ENCODE results near the gene SND1.

Gene SND1

GRCh38 chr7:127913686-127914085 is 261.7 kb downstream of the SND1 start:
- no peak for DNase-seq

- no peak for DNase-seq
Measured at GRCh38 chr7:127914693-127915092, 262.7 kb downstream of the SND1 start.

DNA sequence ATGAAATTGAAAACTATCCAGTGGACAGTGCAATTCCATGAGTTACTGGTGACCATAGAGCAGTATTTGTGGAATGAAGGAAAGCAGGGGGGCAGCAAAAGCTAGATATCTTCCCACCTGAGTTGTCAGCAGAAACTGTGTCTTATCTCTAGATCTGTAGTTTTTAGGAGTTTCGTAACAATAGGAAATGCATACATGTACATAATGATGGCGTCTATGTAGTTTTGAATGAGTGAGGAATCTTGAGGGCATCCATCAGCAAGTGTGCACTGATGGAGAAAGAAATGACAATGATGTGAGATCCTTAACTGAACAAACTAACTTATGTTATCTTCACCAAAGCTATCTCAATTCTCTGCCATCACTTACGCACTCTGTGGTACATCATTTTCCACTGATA is 264.7 kb downstream of the SND1 start:
- DNase-seq = no peak

DNA sequence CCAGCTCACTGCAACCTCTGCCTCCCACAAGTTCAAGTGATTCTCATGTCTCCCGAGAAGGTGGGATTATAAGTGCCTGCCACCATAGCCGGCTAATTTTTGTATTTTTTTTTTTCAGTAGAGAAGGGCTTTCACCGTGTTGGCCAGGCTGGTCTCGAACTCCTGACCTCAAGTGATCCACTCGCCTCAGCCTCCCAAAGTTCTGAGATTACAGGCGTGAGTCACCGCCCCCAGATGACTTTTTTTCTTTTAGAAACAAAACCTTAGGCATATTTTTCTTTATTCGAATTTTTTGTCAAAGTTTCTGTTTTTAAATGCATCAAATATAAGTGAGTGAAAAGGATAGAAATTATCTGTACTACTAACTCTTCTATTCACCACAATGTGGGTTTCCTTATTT is 266.1 kb downstream of the SND1 start:
- DNase-seq = no peak

DNA sequence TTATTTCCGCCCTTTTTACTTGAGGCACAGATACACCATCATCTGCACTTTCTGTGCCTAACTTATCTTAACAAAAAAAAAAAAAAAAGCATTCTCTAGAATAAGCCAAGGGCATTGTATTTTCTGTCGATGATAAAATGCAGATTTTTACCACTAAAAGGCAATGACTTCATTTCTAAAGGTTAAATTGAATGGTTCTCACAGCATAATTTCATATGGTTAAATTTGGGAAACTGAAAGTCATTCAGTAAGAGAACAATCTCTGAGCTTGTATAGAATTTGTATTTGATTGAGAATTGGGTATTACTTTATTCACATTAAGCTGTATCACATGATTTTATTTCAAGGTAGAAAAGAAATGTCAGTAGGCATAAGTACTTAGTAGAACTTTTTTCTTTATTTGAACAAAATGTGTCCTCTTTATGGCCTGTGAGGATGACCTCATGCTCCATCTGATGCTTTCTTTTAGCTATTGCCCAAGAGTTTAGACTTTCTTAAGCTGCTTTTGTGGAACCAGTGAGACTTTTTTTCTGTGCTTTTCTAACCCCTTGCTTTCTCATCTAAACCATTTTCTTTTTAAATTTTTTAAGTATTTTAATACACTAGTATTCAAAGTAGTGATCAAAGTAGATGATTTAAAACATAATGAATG is 268.9 kb downstream of the SND1 start:
- peak; percentile 56 to 76 (median 74) for DNase-seq

- DNase-seq = no peak
Measured at GRCh38 chr7:127922656-127923055, 270.7 kb downstream of the SND1 start.

- DNase-seq = no peak
Measured at GRCh38 chr7:127924874-127925273, 272.9 kb downstream of the SND1 start.

DNA sequence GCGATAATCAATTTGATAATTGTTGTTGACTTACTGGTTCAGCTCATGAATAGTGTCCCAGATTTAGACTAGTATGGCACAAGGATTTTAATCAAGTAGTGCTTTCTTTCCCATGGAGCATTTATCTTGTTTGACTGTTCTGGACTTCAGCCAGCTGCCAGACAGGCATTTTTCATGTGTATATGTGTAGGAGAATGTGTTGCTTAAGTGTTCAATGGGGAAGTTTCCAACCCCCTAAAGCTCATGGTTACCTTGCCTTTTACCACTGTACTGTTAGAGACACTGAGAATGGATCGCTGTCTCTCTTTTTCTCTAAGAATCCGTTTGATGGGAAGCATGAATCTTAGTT is 275.3 kb downstream of the SND1 start:
- peak; percentile 33 to 47 (median 38) for DNase-seq

DNA sequence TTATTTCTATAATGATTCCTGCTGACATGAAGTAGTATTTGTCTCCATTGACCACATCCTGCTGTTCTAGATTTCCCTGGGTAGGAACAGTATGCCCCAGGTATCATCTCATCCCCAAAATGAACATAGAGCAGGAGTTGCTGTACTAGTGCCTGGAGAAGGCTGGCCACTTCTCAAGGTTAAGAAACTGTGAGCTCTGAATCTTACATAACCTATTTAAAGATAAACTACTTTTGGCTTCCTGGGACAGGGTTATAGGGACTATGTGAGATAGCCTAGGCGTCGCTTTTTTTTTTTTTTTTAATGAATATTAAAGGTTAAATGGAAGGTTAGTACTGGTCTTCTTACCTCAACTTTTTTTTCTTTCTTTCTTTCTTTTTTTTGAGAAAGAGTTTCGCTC is 276.2 kb downstream of the SND1 start:
- no peak for DNase-seq

- DNase-seq = no peak
Measured at GRCh38 chr7:127928852-127929251, 276.9 kb downstream of the SND1 start.

DNA sequence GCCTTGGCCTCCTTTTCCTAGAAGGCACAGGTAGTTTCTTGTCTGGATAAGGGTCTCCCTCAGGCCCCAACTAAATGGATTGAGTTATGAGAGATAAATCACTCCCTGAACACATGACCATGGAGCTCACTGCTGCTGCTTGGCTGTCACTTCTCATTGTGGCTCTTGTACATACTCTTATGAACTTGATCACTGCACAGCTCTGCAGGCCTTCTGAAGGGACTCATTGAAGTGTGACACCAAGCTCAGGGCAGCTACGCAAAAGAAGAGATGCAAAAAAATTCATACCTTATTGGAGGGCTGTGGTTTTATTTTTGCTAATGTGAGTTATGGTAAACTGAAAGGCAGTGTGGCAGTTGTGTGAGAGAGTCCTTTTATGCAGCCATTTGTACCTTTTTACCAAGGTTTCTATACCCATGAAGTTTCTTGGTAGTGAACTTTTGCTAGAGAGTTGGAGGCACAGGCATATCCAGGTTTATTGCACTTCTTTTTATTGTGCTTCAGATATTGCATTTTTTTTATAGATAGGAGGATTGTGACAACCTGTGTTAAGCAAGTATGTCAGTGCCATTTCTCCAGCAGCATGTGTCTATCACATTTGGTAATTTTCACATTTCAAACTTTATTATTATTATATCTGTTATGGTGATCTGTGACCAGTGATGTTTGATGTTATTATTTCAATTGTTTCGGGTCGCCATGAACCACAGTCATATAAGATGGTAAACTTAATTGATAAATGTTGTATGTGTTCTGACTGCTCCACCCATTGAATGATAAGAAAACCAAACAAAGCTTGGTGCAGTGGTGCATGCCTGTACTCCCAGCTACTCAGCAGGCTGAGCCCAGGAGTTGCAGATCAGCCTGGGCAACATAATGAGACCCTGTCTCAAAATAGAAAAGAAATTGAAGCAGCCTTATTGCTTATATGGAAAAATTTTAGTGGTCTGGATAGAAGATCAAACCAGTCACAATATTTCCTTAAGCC is 278.6 kb downstream of the SND1 start:
- DNase-seq = no peak

GRCh38 chr7:127932076-127932475 is 280.1 kb downstream of the SND1 start:
- DNase-seq = no peak

DNA sequence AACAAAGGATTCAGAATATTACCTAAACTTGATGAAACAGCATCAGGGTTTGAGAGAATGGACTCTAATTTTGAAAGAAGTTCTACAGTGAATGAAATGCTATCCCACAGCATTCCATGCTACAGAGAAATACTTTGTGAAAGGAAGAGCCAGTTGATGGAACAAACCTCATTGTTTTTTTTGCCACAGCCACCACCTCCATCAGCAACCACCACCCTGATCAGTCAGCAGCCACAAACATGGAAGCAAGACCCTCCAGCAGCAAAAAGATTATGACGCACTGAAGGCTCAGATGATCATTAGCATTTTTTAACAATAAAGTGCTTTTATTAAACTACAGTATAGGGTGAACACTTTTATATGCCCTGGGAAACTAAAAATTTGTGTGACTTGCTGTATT is 280.5 kb downstream of the SND1 start:
- no peak for DNase-seq

DNA sequence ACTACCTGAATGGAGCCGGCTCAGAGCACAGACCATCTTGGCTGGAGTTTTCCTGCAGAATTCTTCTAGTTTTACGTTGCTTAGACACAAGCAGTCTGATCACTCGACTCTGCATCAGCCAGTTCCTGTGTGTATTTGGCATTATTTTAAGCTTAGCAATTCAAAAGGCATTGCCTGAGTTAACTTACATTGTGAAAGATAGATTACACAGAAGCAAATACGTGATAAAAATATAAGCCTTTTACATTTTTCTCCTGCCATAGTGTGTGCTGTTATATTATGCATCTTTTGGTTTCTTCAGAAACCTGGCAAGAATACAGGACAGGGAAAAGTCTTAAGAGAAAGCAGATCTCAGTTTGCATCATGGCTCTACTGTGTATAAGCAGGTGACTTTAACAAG is 281.2 kb downstream of the SND1 start:
- no peak for DNase-seq

GRCh38 chr7:127934711-127935110 is 282.7 kb downstream of the SND1 start:
- DNase-seq = no peak

DNA sequence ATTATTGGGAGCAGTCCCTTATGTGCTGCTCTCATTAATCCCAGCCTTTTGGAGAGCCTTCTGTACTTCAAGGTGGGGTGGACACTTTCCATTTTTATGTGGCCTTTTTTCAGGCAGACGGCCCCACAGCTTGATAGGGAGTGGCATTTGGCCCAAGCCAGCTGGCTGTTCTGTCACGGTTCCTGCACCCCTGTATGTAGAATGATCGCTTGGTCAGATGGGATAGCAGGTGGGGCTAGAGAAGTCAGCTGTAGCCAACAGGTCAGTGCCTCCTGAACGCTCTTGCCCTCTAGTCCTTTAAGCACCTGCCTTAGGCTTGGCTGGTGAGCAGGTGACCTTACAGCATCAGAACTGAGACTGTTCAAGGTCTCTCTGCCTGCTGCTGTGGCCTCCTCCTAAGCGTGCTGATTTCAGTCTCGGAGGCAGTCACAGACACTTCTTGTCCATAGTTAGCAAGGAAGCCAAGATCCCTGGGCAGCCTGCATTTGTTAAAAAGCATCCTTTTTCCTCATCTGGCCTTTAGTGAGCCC is 283.9 kb downstream of the SND1 start:
- no peak for DNase-seq

DNA sequence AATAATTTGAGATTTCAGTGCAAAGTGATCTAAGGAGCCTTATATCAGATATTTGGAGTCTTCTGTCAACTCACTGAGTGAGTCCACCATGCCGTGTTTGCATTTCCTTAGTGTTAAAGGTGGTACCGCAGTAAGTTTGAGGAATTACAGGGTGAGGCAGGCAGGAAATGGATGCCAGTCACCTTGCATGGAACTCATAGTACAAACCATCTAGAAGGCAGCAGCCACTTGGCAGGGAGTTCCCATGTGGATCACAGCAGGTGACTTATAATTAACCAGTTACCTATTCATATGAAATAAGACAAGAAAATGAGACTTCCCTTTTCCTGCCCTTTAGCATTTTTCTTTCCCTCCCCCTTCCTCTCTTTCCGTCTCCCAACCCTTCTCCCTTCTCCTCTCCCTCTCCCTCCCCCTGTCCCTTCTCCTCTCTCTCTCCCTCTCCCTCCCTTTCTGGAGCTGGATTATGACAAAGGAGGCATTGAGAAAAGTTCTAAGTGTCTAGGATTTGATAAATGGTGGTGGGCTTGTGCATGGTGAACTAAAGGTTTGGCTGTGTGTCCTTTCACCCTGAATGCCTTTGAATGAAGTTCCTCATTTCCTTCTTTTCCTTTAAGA is 285.2 kb downstream of the SND1 start:
- no peak for DNase-seq

DNA sequence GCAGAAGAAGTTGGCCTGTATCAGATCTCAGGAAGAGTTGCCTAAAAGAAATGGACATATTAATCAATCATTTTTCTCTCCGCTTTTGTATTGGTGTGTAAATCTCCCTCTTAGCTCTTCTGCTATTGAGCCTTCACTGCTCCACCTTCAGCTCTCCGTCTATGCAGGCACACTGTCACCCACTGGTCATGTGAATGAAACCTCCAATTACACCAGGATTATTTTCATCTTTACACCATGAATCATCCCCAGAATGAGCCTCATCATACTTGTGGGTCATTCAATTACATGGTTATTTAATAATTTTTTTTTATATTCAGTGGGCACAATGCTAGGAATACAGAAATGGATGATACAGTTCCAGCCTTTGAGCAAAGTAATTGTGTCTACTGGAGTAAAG is 286.6 kb downstream of the SND1 start:
- peak; percentile 7 to 44 (median 20) for DNase-seq

- DNase-seq = no peak
Measured at GRCh38 chr7:127940381-127941160, 288.6 kb downstream of the SND1 start.

- DNase-seq = no peak
Measured at GRCh38 chr7:127941476-127942210, 289.6 kb downstream of the SND1 start.

DNA sequence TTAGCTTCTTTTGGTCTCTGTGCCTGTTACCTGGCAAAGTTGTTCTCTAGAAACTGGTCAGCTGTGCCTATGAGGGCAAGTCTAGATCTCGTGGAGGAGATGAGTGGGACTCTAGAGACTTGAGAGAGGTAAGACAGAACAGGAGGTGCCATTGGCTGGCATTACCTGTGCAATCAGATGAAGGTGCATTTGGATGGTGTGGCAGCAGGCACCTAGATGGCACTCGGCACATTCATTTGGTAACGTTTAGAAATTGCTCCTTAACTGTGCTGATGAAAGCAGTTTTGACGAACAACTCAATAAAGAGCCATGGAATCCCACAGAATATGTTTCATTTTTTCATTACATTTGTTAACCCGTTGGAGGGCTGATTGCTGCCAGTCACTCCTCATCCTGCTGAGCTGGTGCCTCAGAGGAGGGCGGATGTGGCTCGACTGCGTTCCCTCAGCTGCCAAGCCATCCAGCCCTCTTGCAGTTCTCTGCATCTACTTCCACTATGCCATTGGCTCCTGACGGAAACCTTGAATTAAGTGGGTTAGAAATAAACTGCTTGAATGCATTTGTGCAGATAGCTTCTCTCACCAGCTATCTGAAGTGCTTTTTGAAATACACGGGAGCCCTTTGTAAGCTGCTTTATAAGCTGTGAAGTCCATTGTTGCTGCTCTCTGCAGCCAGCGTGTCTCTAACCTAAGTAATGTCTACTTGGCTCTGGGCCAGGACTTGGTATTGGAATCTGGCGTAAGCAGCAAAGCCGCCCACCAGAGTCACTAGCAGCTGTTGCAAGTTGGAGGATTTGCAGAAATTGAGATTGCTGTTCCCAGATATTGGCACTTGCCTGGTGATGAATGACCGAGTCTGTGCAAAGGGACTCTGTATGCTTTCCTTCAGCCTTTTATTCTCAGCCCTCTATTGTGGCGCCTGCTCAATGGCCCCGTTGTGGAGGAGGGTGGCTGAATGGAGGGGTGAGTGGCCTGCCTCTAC is 291.8 kb downstream of the SND1 start:
- no peak for DNase-seq

Data from suppressor macrophage treated with lipopolysaccharide for 1 hour (primary cell).